ENCODE data around the gene TIAL1. TPM values are rescaled to one million over a fixed set of nuclear protein-coding genes. Genes with fewer than 3 reads are reported as not detected.

The TIAL1 gene
- total RNA-seq, 1 experiment from 2014 or later: 46.6 TPM

DNA sequence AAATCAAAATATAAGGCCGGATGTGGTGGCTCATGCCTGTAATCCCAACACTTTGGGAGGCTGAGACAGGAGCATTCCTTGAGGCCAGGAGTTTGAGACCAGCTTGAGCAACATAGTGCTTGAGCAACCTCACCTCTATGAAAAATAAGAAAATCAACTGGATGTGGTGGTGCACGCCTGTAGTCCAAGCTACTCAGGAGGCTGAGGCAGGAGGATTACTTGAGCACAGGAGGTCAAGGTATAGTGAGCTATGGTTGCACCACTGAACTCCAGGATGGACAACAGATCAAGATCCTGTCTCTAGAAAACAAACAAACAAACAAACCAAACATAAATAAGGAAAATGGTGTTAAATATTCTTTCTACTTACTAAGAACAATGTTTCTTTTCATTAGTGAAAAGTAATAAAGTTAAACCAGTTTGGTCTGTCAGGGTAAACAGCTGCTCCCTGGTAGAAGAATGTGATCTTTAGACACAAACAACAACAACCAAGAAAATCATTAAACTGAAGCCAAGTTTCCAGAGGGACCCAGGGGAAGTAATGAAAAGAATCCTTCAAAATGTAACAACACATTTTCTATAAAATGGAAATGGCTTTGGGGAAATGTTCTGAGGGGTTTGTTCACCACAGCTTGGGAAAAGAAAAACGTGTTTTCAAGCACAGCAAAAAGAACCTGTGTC, 36.9 kb upstream of the TIAL1 start:
- BruUV-seq (replicated peaks): no TSS peak
- H3K4me3 ChIP-seq (ENCODE audit: low read length): no peak overlapping the region
- H3K9me3 ChIP-seq (ENCODE audit: low read length): no peaks in the 10 kb centered on the region
- ATAC-seq (no peak), DNase-seq (no peak)
- no peak overlapping the region for H3K9ac ChIP-seq (ENCODE audit: low read length)
- no peak overlapping the region for H3K27ac ChIP-seq (ENCODE audit: low read length)
- no peaks in the 10 kb centered on the region for H3F3A ChIP-seq (ENCODE audit: low read length, unreplicated experiment)
- H3K27me3 ChIP-seq (ENCODE audit: low read length): no peaks in the 10 kb centered on the region
- H3K36me3 ChIP-seq (ENCODE audit: low read depth, low read length): no peaks in the 10 kb centered on the region
- CTCF ChIA-PET: no interaction called here
- H3K79me2 ChIP-seq (ENCODE audit: low read length): no peaks in the 10 kb centered on the region
- POLR2A ChIA-PET (ENCODE audit: unreplicated experiment): interaction anchor here (0.7 kb wide), 1 partner anchor 18 kb away, joined by 11 read pairs; the partner anchor contains the start of gene BAG3
- TF ChIP-seq, protein P1, sequence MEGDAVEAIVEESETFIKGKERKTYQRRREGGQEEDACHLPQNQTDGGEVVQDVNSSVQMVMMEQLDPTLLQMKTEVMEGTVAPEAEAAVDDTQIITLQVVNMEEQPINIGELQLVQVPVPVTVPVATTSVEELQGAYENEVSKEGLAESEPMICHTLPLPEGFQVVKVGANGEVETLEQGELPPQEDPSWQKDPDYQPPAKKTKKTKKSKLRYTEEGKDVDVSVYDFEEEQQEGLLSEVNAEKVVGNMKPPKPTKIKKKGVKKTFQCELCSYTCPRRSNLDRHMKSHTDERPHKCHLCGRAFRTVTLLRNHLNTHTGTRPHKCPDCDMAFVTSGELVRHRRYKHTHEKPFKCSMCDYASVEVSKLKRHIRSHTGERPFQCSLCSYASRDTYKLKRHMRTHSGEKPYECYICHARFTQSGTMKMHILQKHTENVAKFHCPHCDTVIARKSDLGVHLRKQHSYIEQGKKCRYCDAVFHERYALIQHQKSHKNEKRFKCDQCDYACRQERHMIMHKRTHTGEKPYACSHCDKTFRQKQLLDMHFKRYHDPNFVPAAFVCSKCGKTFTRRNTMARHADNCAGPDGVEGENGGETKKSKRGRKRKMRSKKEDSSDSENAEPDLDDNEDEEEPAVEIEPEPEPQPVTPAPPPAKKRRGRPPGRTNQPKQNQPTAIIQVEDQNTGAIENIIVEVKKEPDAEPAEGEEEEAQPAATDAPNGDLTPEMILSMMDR (conservative IDR thresholded peaks at IDR 0.05; ENCODE audit: low read depth, low read length): no peak
- no peak for TF ChIP-seq EZH2 (IDR thresholded peaks at IDR 0.05; ENCODE audit: low read length, unreplicated experiment)
- no peak for TF ChIP-seq EZH2phosphoT487 (IDR thresholded peaks at IDR 0.05; ENCODE audit: borderline replicate concordance, low read length)
- no peak overlapping the region for H3K4me2 ChIP-seq (ENCODE audit: low read length)
- intact Hi-C loops (cut with micrococcal nuclease): no loop called here
- no peak overlapping the region for H2AFZ ChIP-seq (ENCODE audit: low read length)
- H4K20me1 ChIP-seq (ENCODE audit: low read length): no peaks in the 10 kb centered on the region
- no peaks in the 10 kb centered on the region for H3K4me1 ChIP-seq (ENCODE audit: insufficient read depth, low read length)
- H3K9me2 ChIP-seq (replicated peaks; ENCODE audit: low read length): no peaks in the 10 kb centered on the region

DNA sequence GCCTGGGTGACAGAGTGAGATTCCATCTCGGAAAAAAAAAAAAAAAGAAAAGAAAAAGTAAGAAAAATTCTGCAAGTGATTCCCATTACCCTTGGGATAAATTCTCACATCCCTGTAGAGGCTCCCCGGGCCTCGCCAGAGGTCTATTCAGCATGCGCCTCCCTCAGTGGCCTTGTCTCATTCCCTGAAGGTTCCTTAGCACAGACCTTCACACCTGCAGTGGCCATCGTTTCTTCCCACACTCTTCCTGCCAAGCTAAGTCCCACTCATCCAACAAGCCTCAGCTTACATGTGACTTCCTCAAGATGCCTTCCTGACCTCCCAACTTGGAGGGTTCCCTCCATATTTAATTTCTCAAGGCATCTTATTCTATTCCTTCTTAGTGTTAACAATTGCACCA, 33.5 kb upstream of the TIAL1 start:
- Histone ChIP-seq H3K27me3 (ENCODE audit: low read length) (no peaks in the 10 kb centered on the region), H3F3A (ENCODE audit: low read length, unreplicated experiment) (no peaks in the 10 kb centered on the region), H2AFZ (ENCODE audit: low read length) (no peak overlapping the region), H3K9ac (ENCODE audit: low read length) (no peak overlapping the region), H3K4me3 (ENCODE audit: low read length) (no peak overlapping the region), H3K4me2 (ENCODE audit: low read length) (no peak overlapping the region), H3K4me1 (ENCODE audit: insufficient read depth, low read length) (no peaks in the 10 kb centered on the region), H3K9me3 (ENCODE audit: low read length) (no peaks in the 10 kb centered on the region), H3K9me2 (replicated peaks; ENCODE audit: low read length) (no peaks in the 10 kb centered on the region), H4K20me1 (ENCODE audit: low read length) (no peaks in the 10 kb centered on the region), H3K36me3 (ENCODE audit: low read depth, low read length) (no peaks in the 10 kb centered on the region), H3K79me2 (ENCODE audit: low read length) (no peaks in the 10 kb centered on the region), H3K27ac (ENCODE audit: low read length) (no peak overlapping the region)
- CTCF ChIA-PET: no interaction called here
- TF ChIP-seq, protein P1 (conservative IDR thresholded peaks at IDR 0.05; ENCODE audit: low read depth, low read length): no peak
- TF ChIP-seq EZH2 (IDR thresholded peaks at IDR 0.05; ENCODE audit: low read length, unreplicated experiment): no peak
- no peak for TF ChIP-seq EZH2phosphoT487 (IDR thresholded peaks at IDR 0.05; ENCODE audit: borderline replicate concordance, low read length)
- intact Hi-C loops (cut with micrococcal nuclease): no loop called here
- POLR2A ChIA-PET (ENCODE audit: unreplicated experiment): no interaction called here
- ATAC-seq (no peak), DNase-seq (no peak)
- BruUV-seq (replicated peaks): no TSS peak

DNA sequence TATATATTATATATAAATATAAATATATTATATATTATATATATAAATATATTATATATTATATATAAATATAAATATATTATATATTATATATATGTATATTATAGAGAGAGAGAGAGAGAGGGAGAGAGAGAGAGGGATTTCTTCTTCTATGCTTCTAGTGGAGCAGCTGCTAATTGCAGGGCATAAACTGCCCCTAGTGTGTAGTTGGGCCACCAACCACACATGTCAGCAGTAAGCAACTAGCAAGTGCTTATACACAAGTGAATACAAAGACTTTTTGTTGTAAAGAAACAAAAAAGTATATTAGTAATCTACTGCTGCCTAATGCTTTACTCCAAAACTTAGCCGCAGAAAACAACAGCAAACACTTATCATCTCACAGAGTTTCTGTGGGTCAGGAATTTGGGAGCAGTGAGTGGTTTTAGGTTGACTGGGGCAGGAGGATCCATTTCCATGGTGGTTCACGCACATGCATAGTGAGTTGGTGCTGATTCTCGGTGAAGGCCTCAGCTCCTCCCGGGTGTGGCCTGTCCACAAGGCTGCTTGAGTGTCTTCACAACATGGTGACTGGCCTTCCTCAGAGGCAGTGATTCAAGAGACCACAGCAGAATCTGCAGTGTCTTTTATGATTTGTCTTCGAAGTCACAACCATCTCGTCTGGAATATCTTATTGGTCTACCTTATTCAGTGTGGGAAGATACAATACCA, 29.0 kb upstream of the TIAL1 start:
- no peak overlapping the region for H3K9ac ChIP-seq (ENCODE audit: low read length)
- H3K9me3 ChIP-seq (ENCODE audit: low read length): no peaks in the 10 kb centered on the region
- no TSS peak for BruUV-seq (replicated peaks)
- no peaks in the 10 kb centered on the region for H3K27me3 ChIP-seq (ENCODE audit: low read length)
- no peaks in the 10 kb centered on the region for H3F3A ChIP-seq (ENCODE audit: low read length, unreplicated experiment)
- ChIA-PET POLR2A (ENCODE audit: unreplicated experiment) (no interaction called here), CTCF (no interaction called here)
- no peak overlapping the region for H2AFZ ChIP-seq (ENCODE audit: low read length)
- no peaks in the 10 kb centered on the region for H4K20me1 ChIP-seq (ENCODE audit: low read length)
- H3K4me2 ChIP-seq (ENCODE audit: low read length): no peak overlapping the region
- no peaks in the 10 kb centered on the region for H3K79me2 ChIP-seq (ENCODE audit: low read length)
- no peak overlapping the region for H3K4me3 ChIP-seq (ENCODE audit: low read length)
- no peaks in the 10 kb centered on the region for H3K9me2 ChIP-seq (replicated peaks; ENCODE audit: low read length)
- ATAC-seq: 0 out of 2 replicates have a peak, but pooled peaks have one; percentile 33
- no peaks in the 10 kb centered on the region for H3K36me3 ChIP-seq (ENCODE audit: low read depth, low read length)
- DNase-seq: no peak
- TF ChIP-seq EZH2 (IDR thresholded peaks at IDR 0.05; ENCODE audit: low read length, unreplicated experiment) (no peak), EZH2phosphoT487 (IDR thresholded peaks at IDR 0.05; ENCODE audit: borderline replicate concordance, low read length) (no peak)
- TF ChIP-seq, protein P1 (conservative IDR thresholded peaks at IDR 0.05; ENCODE audit: low read depth, low read length): no peak
- H3K27ac ChIP-seq (ENCODE audit: low read length): no peak overlapping the region
- H3K4me1 ChIP-seq (ENCODE audit: insufficient read depth, low read length): 0 out of 2 replicates have a peak, but pooled peaks cover under 1% of the 10 kb centered on the region
- intact Hi-C loops (cut with micrococcal nuclease): no loop called here
